NOMO-1 (cell line): ENCODE results near the gene TIAM2.

Source experiments
- DNase-seq, 2 experiments: peaks; one replicate each; lab custom pipeline; 2025; ENCODE audit not compliant: unreplicated experiment in 2 of 2; lab: John Stamatoyannopoulos, UW

The TIAM2 gene

GRCh38 chr6:155250701-155251381, 255.7 kb downstream of the TIAM2 start:
- no peak for DNase-seq

DNA sequence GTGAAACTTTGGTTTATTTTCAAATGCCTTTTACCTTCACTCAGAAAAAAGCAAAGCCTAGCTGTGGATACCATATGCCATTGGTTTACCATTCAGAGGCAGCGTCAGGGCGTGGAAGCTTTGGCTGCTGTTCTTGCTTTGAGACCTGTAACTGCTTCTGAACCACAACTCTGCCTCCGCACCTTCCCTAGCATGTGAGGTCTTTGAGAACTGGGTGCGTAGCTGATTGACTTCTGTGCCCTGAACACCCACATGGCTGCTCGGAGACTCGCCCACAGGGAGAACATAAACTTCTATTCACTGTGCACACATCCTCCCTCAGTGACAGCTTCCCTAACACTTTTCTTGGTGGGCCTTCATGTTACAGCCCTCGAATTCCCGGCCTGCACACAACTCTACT, 257.5 kb downstream of the TIAM2 start:
- DNase-seq: no peak

GRCh38 chr6:155253337-155253736, 258.2 kb downstream of the TIAM2 start:
- DNase-seq: no peak

- no peak for DNase-seq
These were observed 259.0 kb downstream of the TIAM2 start for GRCh38 chr6:155254139-155254538.

DNA sequence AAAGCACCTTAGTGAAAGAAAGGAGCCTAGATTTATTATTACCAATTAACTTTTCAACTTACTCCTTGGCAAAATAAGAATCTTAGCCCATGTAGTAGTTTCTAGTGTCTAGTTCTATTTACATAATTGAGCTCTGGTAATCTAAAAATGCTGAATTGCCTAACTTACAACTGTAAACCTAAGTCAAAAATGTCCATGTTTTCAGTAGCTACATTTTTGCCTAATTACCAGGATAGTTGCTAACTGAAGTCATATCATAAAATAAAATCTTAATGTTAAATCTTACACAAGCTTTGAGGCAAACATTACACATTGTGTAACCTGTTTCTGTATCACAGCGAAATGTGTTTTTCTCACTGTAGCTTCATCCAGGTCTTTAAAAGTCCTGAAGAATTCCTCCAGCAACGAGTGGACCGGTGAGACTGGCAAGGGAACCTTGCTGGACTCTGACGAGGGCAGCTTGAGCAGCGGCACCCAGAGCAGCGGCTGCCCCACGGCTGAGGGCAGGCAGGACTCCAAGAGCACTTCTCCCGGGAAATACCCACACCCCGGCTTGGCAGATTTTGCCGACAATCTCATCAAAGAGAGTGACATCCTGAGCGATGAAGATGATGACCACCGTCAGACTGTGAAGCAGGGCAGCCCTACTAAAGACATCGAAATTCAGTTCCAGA, 261.1 kb downstream of the TIAM2 start:
- no peak for DNase-seq

DNA sequence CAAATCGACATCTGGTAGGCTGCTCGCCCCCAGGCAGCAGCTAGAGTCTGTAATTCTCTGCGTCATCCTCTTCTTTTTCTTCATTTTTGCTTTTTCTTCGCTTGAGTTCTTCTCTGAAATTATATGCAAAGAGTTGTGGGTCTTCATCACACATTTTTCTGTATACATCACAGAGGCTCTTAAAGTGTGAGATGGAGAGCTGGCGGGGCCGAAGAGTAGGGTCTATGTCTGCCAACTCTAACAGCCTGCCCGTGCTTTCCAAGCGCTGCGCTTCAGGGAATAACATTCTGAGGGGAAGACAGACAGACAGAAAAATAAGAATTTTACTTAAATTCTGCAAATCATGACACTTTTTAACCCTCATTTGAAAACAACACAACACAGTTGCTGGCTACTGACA, 262.7 kb downstream of the TIAM2 start:
- DNase-seq: no peak

GRCh38 chr6:155259204-155259603, 264.1 kb downstream of the TIAM2 start:
- no peak for DNase-seq

DNA sequence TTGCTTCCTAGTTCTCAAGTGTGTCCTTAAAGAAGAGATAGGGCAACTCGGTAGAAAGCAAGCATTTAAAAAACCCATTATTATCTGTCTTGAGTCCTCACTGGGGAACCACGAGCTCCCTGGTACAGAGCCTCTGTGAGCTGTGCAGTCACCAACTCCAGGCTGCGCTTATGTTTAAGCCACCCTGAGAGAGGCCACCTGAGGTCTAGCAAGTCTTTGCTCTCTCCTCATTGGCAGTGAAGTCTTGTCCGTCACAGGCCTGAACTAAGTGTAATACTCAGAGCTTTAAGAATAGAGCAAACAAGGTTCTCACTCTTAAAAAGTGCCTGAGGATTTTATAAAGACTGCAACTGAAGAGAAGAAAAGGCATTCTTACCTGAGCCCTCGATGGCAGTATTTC, 264.8 kb downstream of the TIAM2 start:
- no peak for DNase-seq

DNA sequence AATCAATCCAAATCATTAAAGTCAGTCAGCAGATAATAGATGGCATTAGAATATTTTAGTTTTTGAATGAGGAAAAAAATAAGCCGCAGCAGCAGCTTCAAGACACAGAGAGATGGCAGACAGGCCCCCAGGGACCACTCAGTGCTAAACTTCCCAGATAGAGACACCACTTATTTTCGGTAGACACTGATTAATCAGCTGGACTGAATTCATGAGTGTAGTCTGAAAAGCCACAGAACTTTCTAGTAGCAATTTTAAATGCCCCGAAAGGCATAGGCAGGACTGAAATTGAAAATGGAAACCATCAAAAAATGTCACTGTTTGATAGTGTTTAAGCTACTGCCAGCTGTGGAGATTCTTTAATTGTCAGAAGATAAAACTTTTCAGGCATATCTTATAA, 265.6 kb downstream of the TIAM2 start:
- no peak for DNase-seq

DNA sequence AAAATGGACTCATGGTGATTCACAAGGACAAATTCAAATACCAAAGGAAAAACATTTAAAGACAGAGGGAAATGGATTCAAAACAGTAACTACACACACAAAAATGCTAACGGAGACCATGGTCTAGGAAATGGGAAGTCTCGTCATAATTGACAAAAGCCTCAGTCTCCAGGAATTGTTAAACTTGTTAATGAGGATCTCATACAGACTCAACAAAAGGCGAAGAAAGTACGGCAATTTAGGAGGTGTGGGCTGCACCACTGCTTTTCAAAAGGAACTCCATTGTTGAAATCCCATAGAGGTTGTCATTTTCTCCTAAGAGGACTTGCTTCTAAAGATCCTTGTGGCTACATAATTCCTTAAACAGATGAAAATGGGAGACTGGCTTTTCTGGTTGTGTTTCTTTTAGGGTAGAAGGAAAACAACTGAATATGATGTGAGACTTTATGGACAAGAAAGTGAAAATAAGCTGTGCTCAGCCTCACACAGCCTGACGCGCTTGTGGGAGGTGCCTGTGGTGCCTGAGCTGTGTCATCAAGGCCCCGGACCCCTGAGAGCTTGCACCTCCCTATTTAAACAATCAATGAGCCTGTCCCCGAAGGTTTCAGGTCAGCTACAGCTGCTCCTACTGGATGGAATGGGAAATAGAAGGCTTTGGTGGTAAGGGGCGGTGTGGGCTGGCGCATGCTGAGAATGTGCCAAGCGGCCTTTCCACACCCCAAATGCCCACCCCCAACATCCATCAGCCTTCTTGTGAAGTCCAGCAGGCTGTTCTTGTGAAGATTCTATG, 266.2 kb downstream of the TIAM2 start:
- DNase-seq: no peak

DNA sequence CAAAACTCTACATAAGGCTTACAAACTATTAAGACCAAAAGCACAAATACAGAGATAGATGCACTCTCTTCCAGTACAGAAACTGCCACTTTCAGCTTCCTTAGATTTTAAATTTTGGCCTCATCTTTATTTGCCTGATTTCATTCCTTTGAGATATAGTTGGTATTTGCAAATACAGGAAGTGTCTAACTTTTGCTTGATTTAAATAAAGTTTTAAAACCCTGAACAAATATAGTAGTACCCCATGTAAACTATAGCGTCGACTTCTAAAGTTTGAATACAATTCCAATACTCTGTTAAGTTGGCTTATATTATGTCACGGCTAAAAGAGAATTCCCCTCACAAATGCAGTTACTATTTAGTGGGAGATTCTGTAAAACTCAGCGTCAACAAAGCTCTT, 267.5 kb downstream of the TIAM2 start:
- no peak for DNase-seq

DNA sequence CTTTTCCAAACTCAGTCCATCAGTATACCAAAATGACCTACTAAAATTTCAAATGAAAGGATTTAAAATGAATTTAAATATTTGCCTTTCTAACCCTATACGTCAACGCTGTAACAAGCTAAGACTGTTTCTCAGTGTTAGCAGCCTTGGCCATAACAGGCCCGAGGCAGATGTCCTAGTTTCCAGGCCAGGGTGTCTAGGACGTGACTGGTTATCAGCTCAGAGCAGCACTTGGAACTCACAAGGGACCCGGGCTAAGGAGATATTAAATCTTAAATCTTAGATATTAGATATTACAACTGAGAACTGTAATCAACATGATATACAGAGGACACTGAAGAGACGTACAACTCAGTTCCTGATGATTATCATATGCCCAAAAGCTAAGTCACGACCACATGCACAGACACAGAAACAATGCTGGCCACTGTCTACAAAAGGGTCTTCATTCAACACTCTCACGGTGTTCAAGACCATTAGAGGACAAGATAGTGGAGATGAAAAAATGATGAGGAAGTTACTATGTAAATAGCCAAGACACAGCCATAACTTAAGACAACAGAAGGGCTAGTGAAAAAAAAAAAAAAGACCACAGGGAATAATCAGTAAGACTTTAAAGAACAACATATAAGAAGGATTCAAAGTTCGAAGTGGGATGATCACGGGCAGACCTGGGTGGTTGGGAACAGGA, 268.4 kb downstream of the TIAM2 start, which contains the start of gene CLDN20:
CLDN20 (plus strand) TSS at position 641 of the 691 bp plus-strand sequence. CDS start 11,707 bp downstream, outside the sequence.
- DNase-seq: no peak

GRCh38 chr6:155264693-155265320, 269.7 kb downstream of the TIAM2 start:
- no peak for DNase-seq

DNA sequence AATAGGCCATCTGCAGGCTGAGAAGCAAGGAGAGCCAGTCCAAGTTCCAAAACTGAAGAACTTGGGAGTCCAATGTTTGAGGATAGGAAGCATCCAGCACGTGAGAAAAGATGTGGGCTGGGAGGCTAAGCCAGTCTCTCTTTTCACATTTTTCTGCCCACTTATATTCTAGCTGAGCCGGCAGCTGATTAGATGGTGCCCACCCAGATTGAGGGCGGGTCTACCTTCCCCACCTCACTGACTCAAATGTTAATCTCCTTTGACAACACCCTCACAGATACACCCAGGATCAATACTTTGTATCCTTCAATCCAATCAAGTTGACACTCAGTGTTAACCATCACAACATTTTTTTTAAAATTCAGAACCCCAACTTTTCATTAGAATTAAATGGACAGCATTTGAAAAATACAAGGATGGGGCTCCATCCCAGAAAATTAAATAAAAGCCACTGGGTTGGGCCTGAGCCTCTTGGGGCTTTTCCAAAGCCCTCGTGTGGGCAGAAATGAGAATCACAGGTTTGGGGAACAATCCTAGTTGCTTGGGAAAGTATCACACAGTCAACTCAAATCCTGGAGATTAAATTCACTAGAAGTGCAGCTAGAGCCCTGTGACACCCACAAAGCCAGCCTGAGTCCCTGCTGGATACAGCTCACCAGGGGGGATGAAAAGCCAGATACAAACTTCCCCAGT, 270.9 kb downstream of the TIAM2 start:
- DNase-seq: no peak

DNA sequence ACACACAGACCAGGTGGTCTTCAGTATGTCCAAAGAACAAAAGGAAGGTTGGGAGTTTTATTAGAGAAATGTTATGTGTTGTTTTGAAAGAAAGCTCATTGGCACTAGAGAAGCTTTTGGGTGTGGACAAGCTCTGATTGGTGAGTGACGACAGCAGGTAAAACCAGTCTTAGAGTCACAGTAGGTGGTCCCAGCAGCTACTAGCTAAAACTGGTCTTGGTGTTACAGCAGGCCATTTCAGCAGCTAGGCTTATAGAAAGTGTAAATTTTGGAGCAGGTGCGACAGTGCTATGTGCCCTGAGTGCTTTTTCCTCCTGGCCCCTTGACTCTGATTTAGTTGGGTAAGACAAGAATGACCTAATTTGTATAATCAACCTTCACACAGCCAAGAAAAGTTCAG, 272.3 kb downstream of the TIAM2 start:
- no peak for DNase-seq

DNA sequence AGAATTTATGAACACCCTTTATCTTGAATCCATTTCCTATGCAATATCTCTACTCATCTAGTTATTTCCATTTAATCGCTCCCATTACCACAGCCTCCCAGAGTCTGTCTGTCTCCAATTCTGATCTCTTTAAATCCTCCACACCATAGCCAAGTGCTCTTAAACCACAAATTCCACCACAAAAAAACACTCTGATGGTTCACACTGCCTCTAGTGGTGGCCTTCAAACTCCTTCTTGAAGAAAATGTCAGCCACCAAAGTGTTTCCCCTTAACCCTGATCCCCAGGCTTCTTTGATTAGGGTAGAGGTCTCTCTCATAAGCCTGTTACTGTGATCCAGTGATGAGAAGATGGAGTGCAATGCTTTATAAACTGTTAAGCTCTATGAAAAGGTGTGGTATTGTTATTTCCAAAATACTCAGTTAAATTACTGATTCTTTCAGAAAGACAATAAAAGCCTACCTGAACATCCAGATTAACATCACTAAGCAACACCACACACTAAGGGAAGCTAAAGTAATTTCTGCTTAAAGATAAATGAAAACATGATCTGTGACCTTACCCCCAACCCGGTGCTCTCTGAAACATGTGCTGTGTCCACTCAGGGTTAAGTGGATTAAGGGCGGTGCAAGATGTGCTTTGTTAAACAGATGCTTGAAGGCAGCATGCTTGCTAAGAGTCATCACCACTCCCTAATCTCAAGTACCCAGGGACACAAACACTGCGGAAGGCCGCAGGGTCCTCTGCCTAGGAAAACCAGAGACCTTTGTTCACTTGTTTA, 273.2 kb downstream of the TIAM2 start:
- peak in 1 of 2 experiments; percentile 8 for DNase-seq

- no peak for DNase-seq
These were observed 274.6 kb downstream of the TIAM2 start for GRCh38 chr6:155269765-155270164.

- DNase-seq: no peak
These were observed 275.5 kb downstream of the TIAM2 start for GRCh38 chr6:155270561-155271091.

DNA sequence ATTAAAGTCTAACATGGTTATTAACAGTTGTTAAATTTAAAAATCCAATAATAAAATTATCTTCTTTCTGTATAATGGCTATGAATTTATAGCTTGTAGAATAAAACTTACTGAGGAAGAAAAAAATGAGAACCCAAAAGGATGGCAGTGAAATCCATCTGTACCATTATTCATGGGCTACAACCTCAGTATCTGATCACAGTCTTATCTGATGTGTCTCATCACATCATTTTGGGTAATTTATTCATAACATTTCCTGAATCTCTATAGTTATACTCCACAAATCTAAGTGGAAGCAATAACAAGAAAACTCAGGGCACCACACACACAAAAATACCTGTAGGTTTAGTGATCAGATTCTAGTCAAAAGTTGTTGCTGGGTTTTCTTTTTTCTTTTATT, 276.0 kb downstream of the TIAM2 start:
- no peak for DNase-seq
